Sigmoid colon (tissue), 4 donors: ENCODE measurements around the gene TTLL12.

ENCODE experiments used
- EP300 ChIP-seq, 4 donors: sonication (generic); formaldehyde crosslinking; IDR thresholded peaks; one replicate each; pipeline ENCODE4 v1.6.1; 2017; ENCODE audit warnings: antibody characterized with exemption in 4 of 4
- TF ChIP-seq, protein P1 (sequence below), 4 experiments: fragments of 450-650 bp in 3 of 4; fragments of 200-600 bp in 1 of 4; IDR thresholded peaks; one replicate each; pipeline ENCODE4 v1.5.1; 2016 to 2019; ENCODE audit warnings: antibody characterized with exemption in 4 of 4, mild to moderate bottlenecking in 3 of 4, moderate library complexity in 2 of 4

DNA sequence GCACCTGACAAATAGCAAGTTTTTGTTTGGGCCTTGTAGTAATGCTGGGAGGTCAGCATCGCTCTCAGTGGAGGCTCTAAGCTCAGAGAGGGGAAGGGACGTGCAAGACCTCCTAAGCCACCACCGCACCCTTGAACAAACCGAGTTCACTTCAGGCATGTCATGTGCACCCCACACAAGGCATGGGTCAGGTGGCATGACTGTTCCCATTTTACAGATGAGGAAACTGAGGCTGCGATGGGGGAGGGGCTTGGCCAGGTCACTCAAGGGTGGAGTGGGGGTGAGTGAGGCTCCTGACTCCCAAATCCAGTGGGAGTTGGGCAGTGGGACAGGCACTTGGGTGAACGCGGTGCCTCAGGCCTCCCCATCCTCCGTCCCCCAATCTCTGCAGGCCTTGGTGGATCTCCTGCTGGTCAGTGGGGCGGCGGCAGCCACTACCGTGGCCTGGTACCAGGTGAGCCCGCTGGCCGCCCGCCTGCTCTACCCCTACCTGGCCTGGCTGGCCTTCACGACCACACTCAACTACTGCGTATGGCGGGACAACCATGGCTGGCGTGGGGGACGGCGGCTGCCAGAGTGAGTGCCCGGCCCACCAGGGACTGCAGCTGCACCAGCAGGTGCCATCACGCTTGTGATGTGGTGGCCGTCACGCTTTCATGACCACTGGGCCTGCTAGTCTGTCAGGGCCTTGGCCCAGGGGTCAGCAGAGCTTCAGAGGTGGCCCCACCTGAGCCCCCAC, 24.4 kb downstream of the TTLL12 start:
- no peak for TF ChIP-seq EP300 (IDR thresholded peaks at IDR 0.05)
- TF ChIP-seq, protein P1, sequence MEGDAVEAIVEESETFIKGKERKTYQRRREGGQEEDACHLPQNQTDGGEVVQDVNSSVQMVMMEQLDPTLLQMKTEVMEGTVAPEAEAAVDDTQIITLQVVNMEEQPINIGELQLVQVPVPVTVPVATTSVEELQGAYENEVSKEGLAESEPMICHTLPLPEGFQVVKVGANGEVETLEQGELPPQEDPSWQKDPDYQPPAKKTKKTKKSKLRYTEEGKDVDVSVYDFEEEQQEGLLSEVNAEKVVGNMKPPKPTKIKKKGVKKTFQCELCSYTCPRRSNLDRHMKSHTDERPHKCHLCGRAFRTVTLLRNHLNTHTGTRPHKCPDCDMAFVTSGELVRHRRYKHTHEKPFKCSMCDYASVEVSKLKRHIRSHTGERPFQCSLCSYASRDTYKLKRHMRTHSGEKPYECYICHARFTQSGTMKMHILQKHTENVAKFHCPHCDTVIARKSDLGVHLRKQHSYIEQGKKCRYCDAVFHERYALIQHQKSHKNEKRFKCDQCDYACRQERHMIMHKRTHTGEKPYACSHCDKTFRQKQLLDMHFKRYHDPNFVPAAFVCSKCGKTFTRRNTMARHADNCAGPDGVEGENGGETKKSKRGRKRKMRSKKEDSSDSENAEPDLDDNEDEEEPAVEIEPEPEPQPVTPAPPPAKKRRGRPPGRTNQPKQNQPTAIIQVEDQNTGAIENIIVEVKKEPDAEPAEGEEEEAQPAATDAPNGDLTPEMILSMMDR (IDR thresholded peaks at IDR 0.05), result no peak
